Measurements from ENCODE around the gene C1QTNF12.

GRCh38 chr1:1232796-1233566 lies 13.5 kb downstream of the C1QTNF12 start:
- TF ChIP-seq, protein P1, sequence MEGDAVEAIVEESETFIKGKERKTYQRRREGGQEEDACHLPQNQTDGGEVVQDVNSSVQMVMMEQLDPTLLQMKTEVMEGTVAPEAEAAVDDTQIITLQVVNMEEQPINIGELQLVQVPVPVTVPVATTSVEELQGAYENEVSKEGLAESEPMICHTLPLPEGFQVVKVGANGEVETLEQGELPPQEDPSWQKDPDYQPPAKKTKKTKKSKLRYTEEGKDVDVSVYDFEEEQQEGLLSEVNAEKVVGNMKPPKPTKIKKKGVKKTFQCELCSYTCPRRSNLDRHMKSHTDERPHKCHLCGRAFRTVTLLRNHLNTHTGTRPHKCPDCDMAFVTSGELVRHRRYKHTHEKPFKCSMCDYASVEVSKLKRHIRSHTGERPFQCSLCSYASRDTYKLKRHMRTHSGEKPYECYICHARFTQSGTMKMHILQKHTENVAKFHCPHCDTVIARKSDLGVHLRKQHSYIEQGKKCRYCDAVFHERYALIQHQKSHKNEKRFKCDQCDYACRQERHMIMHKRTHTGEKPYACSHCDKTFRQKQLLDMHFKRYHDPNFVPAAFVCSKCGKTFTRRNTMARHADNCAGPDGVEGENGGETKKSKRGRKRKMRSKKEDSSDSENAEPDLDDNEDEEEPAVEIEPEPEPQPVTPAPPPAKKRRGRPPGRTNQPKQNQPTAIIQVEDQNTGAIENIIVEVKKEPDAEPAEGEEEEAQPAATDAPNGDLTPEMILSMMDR (IDR thresholded peaks at IDR 0.05; ENCODE audit: low read length): no peak
- no peak for TF ChIP-seq EZH2phosphoT487 (IDR thresholded peaks at IDR 0.05; ENCODE audit: low read length)

Measured in MM.1S (cell line).